ENCODE data around the gene MOCS1. TPM values are rescaled to one million over a fixed set of nuclear protein-coding genes. Genes with fewer than 3 reads are reported as not detected.

The MOCS1 gene
- total and polyA plus RNA-seq, 9 donors = 4.5 to 7.6 (median 5.8) TPM

DNA sequence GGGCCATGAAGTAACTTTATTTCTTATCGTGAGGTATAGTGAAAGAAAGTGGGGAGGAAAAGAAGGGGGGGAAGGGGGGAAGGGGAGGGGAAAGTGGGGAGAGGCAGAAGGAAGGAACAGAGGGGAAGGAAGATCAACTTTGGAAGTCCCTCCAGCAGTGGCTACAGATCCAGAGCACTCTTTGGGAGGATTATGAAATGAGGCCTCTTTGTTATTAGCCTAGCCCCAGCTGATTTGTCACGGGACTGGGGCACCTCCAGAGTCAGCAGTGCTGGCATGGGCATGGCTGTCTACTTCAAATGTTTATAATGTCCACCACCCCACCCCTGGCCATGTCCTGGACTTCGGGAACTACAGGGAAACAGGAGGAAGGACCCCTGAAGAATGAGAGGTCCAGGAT, 7.6 kb downstream of the MOCS1 start:
- no CpG with 5 or more reads among the region's 3 CpGs for WGBS (ENCODE audit: insufficient coverage)
- no peak overlapping the region for H3K4me3 ChIP-seq (ENCODE audit: low read length)
- H3K27ac ChIP-seq (ENCODE audit: low read length) = no peak overlapping the region
- peaks cover 3% of the 10 kb centered on the region for H3K4me1 ChIP-seq (ENCODE audit: control insufficient read depth, insufficient read depth, low read length)
- H3K27me3 ChIP-seq (ENCODE audit: control insufficient read depth, insufficient read depth, low read length) = no peaks in the 10 kb centered on the region
- DNase-seq = no peak
- H3K9me3 ChIP-seq (replicated peaks; ENCODE audit: control insufficient read depth, low read depth, low read length) = no peaks in the 10 kb centered on the region
- peaks cover 18% of the 10 kb centered on the region for H3K36me3 ChIP-seq (ENCODE audit: control insufficient read depth, insufficient read depth, low read length)

GRCh38 chr6:39925931-39926290, 8.4 kb downstream of the MOCS1 start:
- Histone ChIP-seq H3K9me3 (replicated peaks; ENCODE audit: control insufficient read depth, low read depth, low read length) (no peaks in the 10 kb centered on the region), H3K36me3 (ENCODE audit: control insufficient read depth, insufficient read depth, low read length) (peaks cover 18% of the 10 kb centered on the region), H3K27ac (ENCODE audit: low read length) (no peak overlapping the region), H3K4me1 (ENCODE audit: control insufficient read depth, insufficient read depth, low read length) (peaks cover 3% of the 10 kb centered on the region), H3K4me3 (ENCODE audit: low read length) (no peak overlapping the region), H3K27me3 (ENCODE audit: control insufficient read depth, insufficient read depth, low read length) (no peaks in the 10 kb centered on the region)
- whole genome bisulfite sequencing (ENCODE audit: insufficient coverage) = 100% methylated on average over 1 of the region's 3 CpGs
- DNase-seq = no peak

- Histone ChIP-seq H3K27ac (ENCODE audit: low read length) (no peak overlapping the region), H3K36me3 (ENCODE audit: control insufficient read depth, insufficient read depth, low read length) (peaks cover 18% of the 10 kb centered on the region), H3K9me3 (replicated peaks; ENCODE audit: control insufficient read depth, low read depth, low read length) (no peaks in the 10 kb centered on the region), H3K4me3 (ENCODE audit: low read length) (no peak overlapping the region), H3K27me3 (ENCODE audit: control insufficient read depth, insufficient read depth, low read length) (no peaks in the 10 kb centered on the region), H3K4me1 (ENCODE audit: control insufficient read depth, insufficient read depth, low read length) (peaks cover 3% of the 10 kb centered on the region)
- no peak for DNase-seq
- 91% methylated on average over 14 of the region's 22 CpGs for WGBS (ENCODE audit: insufficient coverage)
Observed at GRCh38 chr6:39925191-39925930, 8.9 kb downstream of the MOCS1 start.

DNA sequence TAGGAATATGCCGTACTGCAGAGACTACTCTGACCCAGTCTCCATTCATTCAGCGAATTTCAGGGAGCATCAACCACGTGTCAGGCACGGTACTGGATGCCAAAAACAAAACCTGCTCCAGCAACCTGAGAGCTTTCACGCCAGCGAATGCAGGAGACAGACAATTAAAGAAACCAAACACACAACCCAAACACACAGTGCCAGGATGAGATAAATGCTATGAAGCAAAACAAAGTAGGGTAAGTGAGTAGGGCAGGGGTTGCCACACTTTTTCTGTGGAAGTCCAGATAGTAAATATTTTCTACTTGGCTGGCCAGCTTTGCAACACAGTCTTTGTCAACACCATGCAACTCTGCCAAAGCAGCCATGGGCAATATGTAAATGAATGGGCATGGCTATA, 10.0 kb downstream of the MOCS1 start:
- Histone ChIP-seq H3K9me3 (replicated peaks; ENCODE audit: control insufficient read depth, low read depth, low read length) (no peaks in the 10 kb centered on the region), H3K36me3 (ENCODE audit: control insufficient read depth, insufficient read depth, low read length) (peaks cover 18% of the 10 kb centered on the region), H3K27ac (ENCODE audit: low read length) (no peak overlapping the region), H3K4me3 (ENCODE audit: low read length) (no peak overlapping the region), H3K27me3 (ENCODE audit: control insufficient read depth, insufficient read depth, low read length) (no peaks in the 10 kb centered on the region), H3K4me1 (ENCODE audit: control insufficient read depth, insufficient read depth, low read length) (no peaks in the 10 kb centered on the region)
- no peak for DNase-seq
- WGBS (ENCODE audit: insufficient coverage) = 67% methylated on average over 1 of the region's 6 CpGs

GRCh38 chr6:39923861-39924260, 10.4 kb downstream of the MOCS1 start:
- no peak overlapping the region for H3K27ac ChIP-seq (ENCODE audit: low read length)
- WGBS (ENCODE audit: insufficient coverage) = 75% methylated on average over 6 of the region's 6 CpGs
- H3K36me3 ChIP-seq (ENCODE audit: control insufficient read depth, insufficient read depth, low read length) = peaks cover 18% of the 10 kb centered on the region
- no peaks in the 10 kb centered on the region for H3K9me3 ChIP-seq (replicated peaks; ENCODE audit: control insufficient read depth, low read depth, low read length)
- no peaks in the 10 kb centered on the region for H3K27me3 ChIP-seq (ENCODE audit: control insufficient read depth, insufficient read depth, low read length)
- H3K4me3 ChIP-seq (ENCODE audit: low read length) = no peak overlapping the region
- H3K4me1 ChIP-seq (ENCODE audit: control insufficient read depth, insufficient read depth, low read length) = no peaks in the 10 kb centered on the region
- DNase-seq = no peak

GRCh38 chr6:39923394-39923793, 10.9 kb downstream of the MOCS1 start:
- Histone ChIP-seq H3K27me3 (ENCODE audit: control insufficient read depth, insufficient read depth, low read length) (no peaks in the 10 kb centered on the region), H3K36me3 (ENCODE audit: control insufficient read depth, insufficient read depth, low read length) (peaks cover 18% of the 10 kb centered on the region), H3K9me3 (replicated peaks; ENCODE audit: control insufficient read depth, low read depth, low read length) (no peaks in the 10 kb centered on the region), H3K4me3 (ENCODE audit: low read length) (no peak overlapping the region), H3K27ac (ENCODE audit: low read length) (no peak overlapping the region), H3K4me1 (ENCODE audit: control insufficient read depth, insufficient read depth, low read length) (no peaks in the 10 kb centered on the region)
- 84% methylated on average over 3 of the region's 5 CpGs for WGBS (ENCODE audit: insufficient coverage)
- DNase-seq = no peak

DNA sequence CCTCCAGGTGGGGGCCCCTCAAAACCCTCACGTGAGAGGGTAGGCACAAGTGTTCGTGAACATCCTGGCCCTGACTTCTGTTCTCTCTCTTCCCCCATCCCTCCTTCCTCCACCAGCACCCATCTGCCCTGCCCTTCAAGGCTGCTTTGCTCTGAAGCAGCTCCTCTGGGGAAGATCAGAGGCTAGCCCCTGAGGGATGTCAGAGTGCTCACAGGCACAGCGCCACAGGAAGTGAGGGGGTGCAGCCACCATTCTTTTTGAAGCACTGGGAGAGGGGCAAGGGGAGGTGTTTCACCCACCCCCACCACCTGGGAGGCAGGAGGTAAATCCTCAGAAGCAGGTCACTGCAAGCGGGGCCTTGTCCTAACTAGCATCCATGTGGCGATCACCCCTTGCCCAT, 11.4 kb downstream of the MOCS1 start:
- Histone ChIP-seq H3K4me3 (ENCODE audit: low read length) (no peak overlapping the region), H3K36me3 (ENCODE audit: control insufficient read depth, insufficient read depth, low read length) (peaks cover 18% of the 10 kb centered on the region), H3K27me3 (ENCODE audit: control insufficient read depth, insufficient read depth, low read length) (no peaks in the 10 kb centered on the region), H3K27ac (ENCODE audit: low read length) (no peak overlapping the region), H3K9me3 (replicated peaks; ENCODE audit: control insufficient read depth, low read depth, low read length) (no peaks in the 10 kb centered on the region), H3K4me1 (ENCODE audit: control insufficient read depth, insufficient read depth, low read length) (no peaks in the 10 kb centered on the region)
- 96% methylated on average over 4 of the region's 5 CpGs for WGBS (ENCODE audit: insufficient coverage)
- DNase-seq = no peak

- Histone ChIP-seq H3K4me3 (ENCODE audit: low read length) (no peak overlapping the region), H3K36me3 (ENCODE audit: control insufficient read depth, insufficient read depth, low read length) (peaks cover 25% of the 10 kb centered on the region), H3K9me3 (replicated peaks; ENCODE audit: control insufficient read depth, low read depth, low read length) (no peaks in the 10 kb centered on the region), H3K27ac (ENCODE audit: low read length) (no peak overlapping the region), H3K4me1 (ENCODE audit: control insufficient read depth, insufficient read depth, low read length) (no peaks in the 10 kb centered on the region), H3K27me3 (ENCODE audit: control insufficient read depth, insufficient read depth, low read length) (no peaks in the 10 kb centered on the region)
- DNase-seq = no peak
- no CpG with 5 or more reads among the region's 3 CpGs for WGBS (ENCODE audit: insufficient coverage)
Observed at GRCh38 chr6:39920157-39920556, 14.1 kb downstream of the MOCS1 start.

GRCh38 chr6:39918831-39919230, 15.4 kb downstream of the MOCS1 start:
- DNase-seq = no peak
- H3K36me3 ChIP-seq (ENCODE audit: control insufficient read depth, insufficient read depth, low read length) = peaks cover 24% of the 10 kb centered on the region
- H3K4me3 ChIP-seq (ENCODE audit: low read length) = no peak overlapping the region
- H3K4me1 ChIP-seq (ENCODE audit: control insufficient read depth, insufficient read depth, low read length) = no peaks in the 10 kb centered on the region
- H3K27ac ChIP-seq (ENCODE audit: low read length) = no peak overlapping the region
- H3K9me3 ChIP-seq (replicated peaks; ENCODE audit: control insufficient read depth, low read depth, low read length) = no peaks in the 10 kb centered on the region
- WGBS (ENCODE audit: insufficient coverage) = 71% methylated on average over 1 of the region's 5 CpGs
- H3K27me3 ChIP-seq (ENCODE audit: control insufficient read depth, insufficient read depth, low read length) = no peaks in the 10 kb centered on the region

GRCh38 chr6:39917981-39918380, 16.3 kb downstream of the MOCS1 start:
- H3K27ac ChIP-seq (ENCODE audit: low read length) = no peak overlapping the region
- no peak for DNase-seq
- H3K4me1 ChIP-seq (ENCODE audit: control insufficient read depth, insufficient read depth, low read length) = no peaks in the 10 kb centered on the region
- no peak overlapping the region for H3K4me3 ChIP-seq (ENCODE audit: low read length)
- WGBS (ENCODE audit: insufficient coverage) = 60% methylated on average over 1 of the region's 3 CpGs
- no peaks in the 10 kb centered on the region for H3K9me3 ChIP-seq (replicated peaks; ENCODE audit: control insufficient read depth, low read depth, low read length)
- no peaks in the 10 kb centered on the region for H3K27me3 ChIP-seq (ENCODE audit: control insufficient read depth, insufficient read depth, low read length)
- H3K36me3 ChIP-seq (ENCODE audit: control insufficient read depth, insufficient read depth, low read length) = peaks cover 22% of the 10 kb centered on the region

GRCh38 chr6:39917329-39917728, 16.9 kb downstream of the MOCS1 start:
- Histone ChIP-seq H3K9me3 (replicated peaks; ENCODE audit: control insufficient read depth, low read depth, low read length) (no peaks in the 10 kb centered on the region), H3K4me3 (ENCODE audit: low read length) (no peak overlapping the region), H3K36me3 (ENCODE audit: control insufficient read depth, insufficient read depth, low read length) (peaks cover 23% of the 10 kb centered on the region), H3K27ac (ENCODE audit: low read length) (no peak overlapping the region), H3K27me3 (ENCODE audit: control insufficient read depth, insufficient read depth, low read length) (no peaks in the 10 kb centered on the region), H3K4me1 (ENCODE audit: control insufficient read depth, insufficient read depth, low read length) (no peaks in the 10 kb centered on the region)
- no peak for DNase-seq
- 50% methylated on average over 2 of the region's 4 CpGs for WGBS (ENCODE audit: insufficient coverage)
